Neural cell (in vitro differentiated cells): Measurements from ENCODE around the gene ATP13A2. TPM values are rescaled to one million over a fixed set of nuclear protein-coding genes. Genes with fewer than 3 reads are reported as not detected.

ENCODE experiments used
- H2AFZ ChIP-seq: fragments of 200-600, 300-800 bp; sonication (generic), shearing (Covaris generic); 2 replicates; pipeline ENCODE4 v1.6.0; 2014; ENCODE audit warnings: low read depth, mild to moderate bottlenecking, antibody characterized with exemption, low read length, moderate library complexity
- H3F3A ChIP-seq: fragments of 200-600 bp; shearing (Covaris generic); 2 replicates; pipeline ENCODE4 v1.6.1; 2016; ENCODE audit warnings: mild to moderate bottlenecking, moderate library complexity, mixed read lengths, antibody characterized with exemption, low read length; ENCODE audit not compliant: insufficient read depth, poor library complexity, severe bottlenecking
- H3K27ac ChIP-seq: fragments of 200-600, 300-800 bp; sonication (generic), shearing (Covaris generic); 2 replicates; pipeline ENCODE4 v1.5.1; 2014; ENCODE audit warnings: mild to moderate bottlenecking, low read length, moderate library complexity
- H3K27me3 ChIP-seq: fragments of 300-800, 200-600 bp; sonication (generic), shearing (Covaris generic); 2 replicates; pipeline ENCODE4 v1.6.0; 2014; ENCODE audit warnings: mild to moderate bottlenecking, low read depth, low read length, moderate library complexity; ENCODE audit not compliant: insufficient read depth
- H3K36me3 ChIP-seq: fragments of 300-800, 200-600 bp; sonication (generic), shearing (Covaris generic); 2 replicates; pipeline ENCODE4 v1.5.1; 2014; ENCODE audit warnings: mild to moderate bottlenecking, antibody characterized with exemption, low read length, moderate library complexity; ENCODE audit not compliant: insufficient read depth
- H3K4me2 ChIP-seq: fragments of 300-800, 200-600 bp; sonication (generic), shearing (Covaris generic); 2 replicates; pipeline ENCODE4 v1.6.0; 2014; ENCODE audit warnings: mild to moderate bottlenecking, low read length
- H3K4me3 ChIP-seq: fragments of 300-800, 200-600 bp; sonication (generic), shearing (Covaris generic); 2 replicates; pipeline ENCODE4 v1.5.1; 2014; ENCODE audit warnings: mild to moderate bottlenecking, low read length, moderate library complexity
- H3K79me2 ChIP-seq: fragments of 200-600 bp; shearing (Covaris generic); replicated peaks from 2 replicates; pipeline ENCODE4 v1.6.0; 2014; ENCODE audit warnings: mild to moderate bottlenecking, low read length, moderate library complexity; ENCODE audit not compliant: insufficient read depth
- H3K9ac ChIP-seq: fragments of 300-800, 200-600 bp; sonication (generic), shearing (Covaris generic); 2 replicates; pipeline ENCODE4 v1.6.1; 2016; ENCODE audit warnings: mild to moderate bottlenecking, low read length, mixed read lengths
- H3K9me2 ChIP-seq: fragments of 200-600 bp; shearing (Covaris generic); 2 replicates; pipeline ENCODE4 v1.6.1; 2016; ENCODE audit warnings: mild to moderate bottlenecking, low read length, mixed read lengths; ENCODE audit not compliant: insufficient read depth
- H3K9me3 ChIP-seq: fragments of 200-600, 300-800 bp; sonication (generic), shearing (Covaris generic); 2 replicates; pipeline ENCODE4 v1.6.1; 2016; ENCODE audit warnings: mild to moderate bottlenecking, mixed run types, low read length, moderate library complexity, mixed read lengths
- H4K20me1 ChIP-seq: fragments of 200-600 bp; shearing (Covaris generic); 2 replicates; pipeline ENCODE4 v1.6.1; 2016; ENCODE audit warnings: mild to moderate bottlenecking, mixed run types; ENCODE audit not compliant: insufficient read depth
- EP300 ChIP-seq: fragments of 450-650 bp; conservative IDR thresholded peaks from 2 replicates; pipeline ENCODE4 v1.6.1; 2014; ENCODE audit warnings: antibody characterized with exemption, mild to moderate bottlenecking, moderate library complexity; ENCODE audit not compliant: poor library complexity, severe bottlenecking
- EZH2 ChIP-seq: fragments of 200-600, 300-800 bp; shearing (Covaris generic), sonication (generic); IDR thresholded peaks from 2 replicates; pipeline ENCODE4 v1.6.1; 2014; ENCODE audit warnings: antibody characterized with exemption, low read length, borderline replicate concordance, mild to moderate bottlenecking; ENCODE audit not compliant: insufficient read depth, poor library complexity, severe bottlenecking
- MXI1 ChIP-seq: fragments of 450-650 bp; conservative IDR thresholded peaks from 2 replicates; pipeline ENCODE4 v1.6.1; 2014; ENCODE audit warnings: antibody characterized with exemption, mild to moderate bottlenecking; ENCODE audit not compliant: poor library complexity, severe bottlenecking
- POLR2AphosphoS5 ChIP-seq: IDR thresholded peaks from 2 replicates; pipeline ENCODE4 v1.6.1; 2012
- RAD21 ChIP-seq: fragments of 450-650 bp; conservative IDR thresholded peaks from 2 replicates; pipeline ENCODE4 v1.6.1; 2014; ENCODE audit warnings: antibody characterized with exemption, mild to moderate bottlenecking, moderate library complexity
- REST ChIP-seq: IDR thresholded peaks from 2 replicates; pipeline ENCODE4 v1.6.1; 2012; ENCODE audit warnings: borderline replicate concordance
- SMC3 ChIP-seq: fragments of 450-650 bp; conservative IDR thresholded peaks from 2 replicates; pipeline ENCODE4 v1.6.1; 2014; ENCODE audit warnings: antibody characterized with exemption, mild to moderate bottlenecking, moderate library complexity; ENCODE audit not compliant: poor library complexity
- TAF1 ChIP-seq: IDR thresholded peaks from 2 replicates; pipeline ENCODE4 v1.6.1; 2012; ENCODE audit warnings: low read depth
- polyA plus RNA-seq: library from polyadenylated mRNA; depleted of rRNA; stranded (reverse); fragments of >200 nt; gene quantifications from 2 replicates; pipeline ENCODE4 v1.2.3, GENCODE V29; 2014
- TF ChIP-seq, protein P1 (sequence below): fragments of 450-650 bp; IDR thresholded peaks from 2 replicates; pipeline ENCODE4 v1.5.1; 2014; ENCODE audit warnings: antibody characterized with exemption, mild to moderate bottlenecking, moderate library complexity; ENCODE audit not compliant: poor library complexity, severe bottlenecking

The ATP13A2 gene
- polyA plus RNA-seq, 1 donor from 2014 or later, result 43.3 TPM

GRCh38 chr1:17004466-17005364, 7.0 kb downstream of the ATP13A2 start:
- Histone ChIP-seq H3K36me3 (no peaks in the 10 kb centered on the region), H3K27me3 (no peaks in the 10 kb centered on the region), H2AFZ (no peak overlapping the region), H3K9me2 (no peaks in the 10 kb centered on the region), H4K20me1 (no peaks in the 10 kb centered on the region), H3K4me2 (no peak overlapping the region), H3F3A (no peaks in the 10 kb centered on the region), H3K79me2 (peaks cover 2% of the 10 kb centered on the region), H3K9me3 (no peaks in the 10 kb centered on the region), H3K27ac (no peak overlapping the region), H3K4me3 (no peak overlapping the region), H3K9ac (no peak overlapping the region)
- TF ChIP-seq MXI1 (no peak), POLR2AphosphoS5 (no peak), SMC3 (no peak), TAF1 (no peak), EZH2 (no peak)
- TF ChIP-seq, protein P1, sequence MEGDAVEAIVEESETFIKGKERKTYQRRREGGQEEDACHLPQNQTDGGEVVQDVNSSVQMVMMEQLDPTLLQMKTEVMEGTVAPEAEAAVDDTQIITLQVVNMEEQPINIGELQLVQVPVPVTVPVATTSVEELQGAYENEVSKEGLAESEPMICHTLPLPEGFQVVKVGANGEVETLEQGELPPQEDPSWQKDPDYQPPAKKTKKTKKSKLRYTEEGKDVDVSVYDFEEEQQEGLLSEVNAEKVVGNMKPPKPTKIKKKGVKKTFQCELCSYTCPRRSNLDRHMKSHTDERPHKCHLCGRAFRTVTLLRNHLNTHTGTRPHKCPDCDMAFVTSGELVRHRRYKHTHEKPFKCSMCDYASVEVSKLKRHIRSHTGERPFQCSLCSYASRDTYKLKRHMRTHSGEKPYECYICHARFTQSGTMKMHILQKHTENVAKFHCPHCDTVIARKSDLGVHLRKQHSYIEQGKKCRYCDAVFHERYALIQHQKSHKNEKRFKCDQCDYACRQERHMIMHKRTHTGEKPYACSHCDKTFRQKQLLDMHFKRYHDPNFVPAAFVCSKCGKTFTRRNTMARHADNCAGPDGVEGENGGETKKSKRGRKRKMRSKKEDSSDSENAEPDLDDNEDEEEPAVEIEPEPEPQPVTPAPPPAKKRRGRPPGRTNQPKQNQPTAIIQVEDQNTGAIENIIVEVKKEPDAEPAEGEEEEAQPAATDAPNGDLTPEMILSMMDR, result no peak

DNA sequence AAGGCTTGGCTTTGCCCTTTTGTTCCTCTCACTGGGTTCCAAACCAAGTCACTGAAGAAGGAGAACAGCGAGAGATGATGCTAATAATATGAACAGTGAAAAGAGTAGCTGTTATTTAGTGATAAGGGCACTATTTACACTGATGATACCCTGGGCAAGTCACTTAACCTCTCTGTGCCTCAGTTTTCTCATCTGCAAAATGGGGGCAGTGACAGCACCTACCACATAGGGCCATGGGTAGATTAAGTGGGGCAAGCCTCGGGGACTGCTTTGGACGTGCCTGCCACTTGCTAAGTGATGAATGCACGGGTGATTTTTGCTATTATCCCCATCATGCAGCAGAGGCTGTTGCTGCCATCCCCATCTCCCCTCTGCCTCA, 9.2 kb downstream of the ATP13A2 start:
- no peak overlapping the region for H3K27ac ChIP-seq
- H3K9me2 ChIP-seq, result no peaks in the 10 kb centered on the region
- no peaks in the 10 kb centered on the region for H3K36me3 ChIP-seq
- no peak overlapping the region for H3K9ac ChIP-seq
- H2AFZ ChIP-seq, result no peak overlapping the region
- TF ChIP-seq REST (no peak), RAD21 (no peak), MXI1 (no peak), EP300 (no peak), TAF1 (no peak), EZH2 (no peak), SMC3 (no peak), POLR2AphosphoS5 (no peak)
- TF ChIP-seq, protein P1, result no peak
- H3K4me3 ChIP-seq, result no peak overlapping the region
- no peaks in the 10 kb centered on the region for H3F3A ChIP-seq
- H3K27me3 ChIP-seq, result no peaks in the 10 kb centered on the region
- H4K20me1 ChIP-seq, result no peaks in the 10 kb centered on the region
- no peaks in the 10 kb centered on the region for H3K9me3 ChIP-seq
- no peaks in the 10 kb centered on the region for H3K79me2 ChIP-seq
- no peak overlapping the region for H3K4me2 ChIP-seq
